GM10248 (cell line): Measurements from ENCODE around the gene OR52M1.

Source experiments
- CTCF ChIA-PET: fragments of 300-600 bp; sonication (Branson Sonifier 250); formaldehyde crosslinking; extraction: SDS; loops from one replicate; lab custom pipeline; 2021; ENCODE audit warnings: antibody characterized with exemption; lab: Yijun Ruan, JAX
- POLR2A ChIA-PET: fragments of 350-650 bp; sonication (Branson Sonifier 250); formaldehyde crosslinking; extraction: SDS; loops from one replicate; lab custom pipeline; 2020; ENCODE audit warnings: antibody characterized with exemption; lab: Yijun Ruan, JAX
- DNase-seq: peaks from one replicate; pipeline ENCODE4 v3.0.0; 2012; ENCODE audit errors: extremely low spot score
- CTCF ChIP-seq: IDR thresholded peaks from 2 replicates; pipeline ENCODE4 v1.5.1; 2012; ENCODE audit warnings: mild to moderate bottlenecking, low read depth; ENCODE audit errors: extremely low read depth, missing control alignments, control extremely low read depth

OR52M1 gene

DNA sequence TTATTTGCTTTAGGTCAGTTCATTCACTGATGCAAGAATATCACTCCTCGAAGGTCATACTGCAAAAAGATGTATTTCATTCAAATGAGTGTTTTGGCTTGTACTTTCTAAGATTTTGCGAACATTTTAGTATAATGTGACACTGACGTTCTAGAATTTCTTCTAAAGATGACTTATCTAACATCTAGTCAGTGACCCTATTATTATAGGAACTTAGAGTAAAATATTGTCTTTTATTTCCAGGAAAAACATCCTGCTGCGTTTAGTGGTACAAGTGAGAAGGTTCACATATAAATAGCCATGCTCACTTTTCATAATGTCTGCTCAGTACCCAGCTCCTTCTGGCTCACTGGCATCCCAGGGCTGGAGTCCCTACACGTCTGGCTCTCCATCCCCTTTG is at the start of gene OR52M1:
Gene OR52M1 (plus strand): TSS at position 301 of the 400 bp plus-strand sequence. CDS start 0 bp downstream, at position 301.
- POLR2A ChIA-PET = no interaction called here
- CTCF ChIA-PET = interaction anchor here (1.0 to 10.6 kb wide), 2 partner anchors 358 to 363 kb away, joined by 3 to 169 read pairs; no protein-coding TSS in a partner anchor
- no peak for DNase-seq
- TF ChIP-seq CTCF = no peak

- no peak for DNase-seq
- POLR2A ChIA-PET = no interaction called here
- TF ChIP-seq CTCF = no peak
- CTCF ChIA-PET = interaction anchor here (1.1 to 7.3 kb wide), 3 partner anchors 13 to 310 kb away, joined by 3 to 164 read pairs (median 5); no protein-coding TSS in a partner anchor
Observed at GRCh38 chr11:4495487-4495886, 49.5 kb upstream of the OR52M1 start.

- no peak for DNase-seq
- TF ChIP-seq CTCF = no peak
- ChIA-PET POLR2A (no interaction called here), CTCF (interaction anchor here (1.8 to 7.3 kb wide), 2 partner anchors 13 to 311 kb away, joined by 5 to 164 read pairs; no protein-coding TSS in a partner anchor)
Observed at GRCh38 chr11:4495986-4496385, 49.0 kb upstream of the OR52M1 start.

- POLR2A ChIA-PET = no interaction called here
- CTCF ChIA-PET = interaction anchor here (1.8 to 7.3 kb wide), 2 partner anchors 12 to 312 kb away, joined by 5 to 164 read pairs; no protein-coding TSS in a partner anchor
- no peak for TF ChIP-seq CTCF
- no peak for DNase-seq
Observed at GRCh38 chr11:4496557-4497248, 48.3 kb upstream of the OR52M1 start.

GRCh38 chr11:4508886-4509285 is 36.1 kb upstream of the OR52M1 start:
- CTCF ChIA-PET = interaction anchor here (0.7 to 1.6 kb wide), 4 partner anchors 13 to 322 kb away, joined by 3 to 7 read pairs (median 5); no protein-coding TSS in a partner anchor
- DNase-seq = no peak
- POLR2A ChIA-PET = no interaction called here
- no peak for TF ChIP-seq CTCF

DNA sequence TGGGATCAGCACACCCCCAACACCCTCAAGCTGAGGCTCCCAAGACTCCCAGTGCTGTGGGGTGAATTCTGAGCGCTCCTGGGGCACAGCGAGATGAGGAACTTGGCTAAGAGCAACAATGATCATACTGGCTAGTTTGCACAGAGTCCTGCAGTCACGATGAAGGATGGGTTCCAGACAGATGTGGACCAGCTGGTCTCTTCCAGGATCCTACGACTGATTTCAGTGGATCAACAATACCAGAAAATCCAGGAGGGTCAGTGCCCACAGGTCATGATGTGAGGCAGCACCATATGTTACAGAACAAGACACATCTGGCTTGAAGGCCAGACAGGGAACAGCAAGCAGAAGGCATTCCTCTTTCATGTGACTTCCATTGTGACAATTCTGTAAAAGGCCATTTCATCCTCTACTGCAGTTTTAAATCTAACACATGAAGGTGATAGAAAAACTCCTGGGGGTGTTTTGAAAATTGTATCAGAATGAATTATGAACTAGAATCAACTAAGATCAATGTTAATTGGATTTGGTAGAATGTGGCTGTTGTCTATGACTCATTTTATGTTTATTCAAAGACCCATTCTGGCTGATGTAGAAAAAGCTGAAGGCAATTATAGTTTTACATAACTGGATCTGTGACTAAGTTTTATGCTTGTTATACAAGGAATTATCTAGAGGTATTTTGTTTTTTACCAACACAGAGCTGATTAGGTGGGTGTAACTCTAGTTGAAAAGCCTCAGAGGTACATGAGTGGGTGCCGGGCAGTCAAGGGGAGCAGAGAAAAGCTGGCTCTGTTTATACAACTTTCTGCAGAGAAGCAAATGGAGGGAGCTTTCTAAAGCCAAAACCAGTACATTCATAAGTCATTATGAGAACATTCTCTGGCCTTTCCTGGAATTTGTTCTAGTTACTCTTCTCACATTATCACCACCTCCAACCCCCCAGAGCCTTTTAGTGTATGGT is 33.4 kb upstream of the OR52M1 start:
- POLR2A ChIA-PET = no interaction called here

More for the DNA sequence above, 33.4 kb upstream of the OR52M1 start:
- TF ChIP-seq CTCF = no peak
- CTCF ChIA-PET = no interaction called here
- DNase-seq = no peak
